ENCODE results near the gene MYL4.
"Not testable (repeated sequence)": the region's sequence is repeated elsewhere in the genome, so short reads cannot be mapped to it uniquely, and the experiment has no call there.

The MYL4 gene

DNA sequence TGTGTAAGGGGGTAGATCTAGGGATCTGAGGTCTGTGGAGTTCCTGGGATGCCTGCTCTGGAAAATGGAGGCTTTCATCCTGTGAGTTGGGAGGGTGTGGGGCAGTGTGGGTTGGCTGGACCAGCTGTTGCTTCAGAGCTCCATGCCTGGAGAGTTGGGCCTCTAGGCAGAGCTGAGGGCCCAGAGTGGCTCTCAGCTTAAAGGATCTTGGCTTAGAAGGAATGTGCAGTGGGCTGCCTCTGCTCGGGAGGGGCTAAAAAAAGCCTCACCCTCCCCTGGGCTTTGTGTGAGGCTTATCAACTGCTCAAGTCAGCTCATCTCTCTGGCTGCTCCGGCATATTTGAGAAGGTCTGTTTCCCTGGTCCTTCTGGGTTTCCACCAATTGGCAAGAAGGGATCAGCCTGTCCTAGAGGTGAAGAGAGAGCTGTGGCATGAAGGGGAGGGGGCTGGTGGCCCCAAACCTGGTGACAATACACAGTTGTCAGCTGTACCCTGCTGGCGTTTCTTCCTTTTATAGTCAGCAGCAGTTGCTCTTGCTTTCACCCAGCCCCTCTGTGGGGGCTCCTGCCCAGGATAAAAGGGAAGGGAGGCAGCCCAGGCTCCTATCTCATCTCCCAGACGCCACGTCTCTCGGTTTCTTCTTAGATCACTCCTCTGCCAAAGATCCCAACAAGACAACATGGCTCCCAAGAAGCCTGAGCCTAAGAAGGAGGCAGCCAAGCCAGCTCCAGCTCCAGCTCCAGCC, at the start of gene MYL4:
MYL4 (plus strand) TSS at position 605 of the 745 bp plus-strand sequence; CDS start at position 680, 75 bp downstream.
- TF ChIP-seq, protein P1, sequence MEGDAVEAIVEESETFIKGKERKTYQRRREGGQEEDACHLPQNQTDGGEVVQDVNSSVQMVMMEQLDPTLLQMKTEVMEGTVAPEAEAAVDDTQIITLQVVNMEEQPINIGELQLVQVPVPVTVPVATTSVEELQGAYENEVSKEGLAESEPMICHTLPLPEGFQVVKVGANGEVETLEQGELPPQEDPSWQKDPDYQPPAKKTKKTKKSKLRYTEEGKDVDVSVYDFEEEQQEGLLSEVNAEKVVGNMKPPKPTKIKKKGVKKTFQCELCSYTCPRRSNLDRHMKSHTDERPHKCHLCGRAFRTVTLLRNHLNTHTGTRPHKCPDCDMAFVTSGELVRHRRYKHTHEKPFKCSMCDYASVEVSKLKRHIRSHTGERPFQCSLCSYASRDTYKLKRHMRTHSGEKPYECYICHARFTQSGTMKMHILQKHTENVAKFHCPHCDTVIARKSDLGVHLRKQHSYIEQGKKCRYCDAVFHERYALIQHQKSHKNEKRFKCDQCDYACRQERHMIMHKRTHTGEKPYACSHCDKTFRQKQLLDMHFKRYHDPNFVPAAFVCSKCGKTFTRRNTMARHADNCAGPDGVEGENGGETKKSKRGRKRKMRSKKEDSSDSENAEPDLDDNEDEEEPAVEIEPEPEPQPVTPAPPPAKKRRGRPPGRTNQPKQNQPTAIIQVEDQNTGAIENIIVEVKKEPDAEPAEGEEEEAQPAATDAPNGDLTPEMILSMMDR (IDR thresholded peaks at IDR 0.05), result no peak
- DNase-seq (ENCODE audit: low spot score), result no peak
- H3K27ac ChIP-seq, result peak within 1 kb of the TSS in 1 of 2 donors; percentile 31
- H3K4me3 ChIP-seq, result no peak within 1 kb of the TSS

DNA sequence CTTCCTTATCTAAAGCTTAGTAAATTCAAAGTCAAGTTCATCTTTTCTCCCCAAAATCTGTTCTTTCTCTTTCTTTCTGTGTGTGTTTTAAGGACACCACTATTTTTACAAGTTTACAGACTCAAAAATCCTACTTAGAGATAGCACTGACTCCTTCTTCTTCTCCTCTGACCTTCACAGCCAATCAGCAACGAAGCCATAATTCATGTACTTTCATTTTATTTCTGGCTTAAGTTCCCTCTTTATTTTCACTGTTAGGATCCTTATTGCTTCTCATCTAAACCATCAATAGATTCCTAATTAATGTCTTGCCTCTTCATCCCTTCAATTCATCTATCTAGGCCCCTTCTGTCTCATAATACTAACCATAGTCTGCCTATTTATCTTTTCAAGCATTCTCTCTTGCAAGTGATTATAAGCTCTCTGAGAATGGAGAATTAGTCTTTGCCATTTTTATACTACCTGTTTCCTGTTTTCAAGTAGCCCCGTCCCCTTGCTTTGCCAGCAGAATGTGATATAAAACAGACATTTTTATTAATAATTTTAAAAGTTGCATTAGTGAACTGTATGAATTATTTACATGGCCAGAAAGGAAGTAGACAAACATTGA, 47.0 kb upstream of the MYL4 start:
- DNase-seq (ENCODE audit: low spot score), result no peak
- TF ChIP-seq, protein P1 (IDR thresholded peaks at IDR 0.05), result no peak
- no peak overlapping the region for H3K4me3 ChIP-seq
- H3K27ac ChIP-seq, result no peak overlapping the region

DNA sequence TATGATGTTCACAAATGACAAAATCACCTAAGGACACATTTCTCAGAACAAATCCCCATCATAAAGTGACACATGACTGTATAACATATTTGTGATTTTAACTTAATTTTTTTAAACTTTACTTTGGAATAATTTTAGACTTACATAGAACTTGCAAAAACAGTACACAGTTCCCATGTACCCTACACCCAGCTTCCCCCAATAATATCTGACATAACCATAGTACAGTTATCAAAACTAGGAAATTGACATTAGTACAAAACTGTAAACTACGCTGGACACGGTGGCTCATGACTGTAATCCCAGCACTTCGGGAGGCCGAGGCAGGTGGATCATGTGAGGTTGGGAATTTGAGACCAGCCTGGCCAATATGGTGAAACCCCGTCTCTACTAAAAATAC, 44.9 kb upstream of the MYL4 start:
- Histone ChIP-seq H3K4me3 (no peak overlapping the region), H3K27ac (no peak overlapping the region)
- DNase-seq (ENCODE audit: low spot score), result no peak
- TF ChIP-seq, protein P1 (IDR thresholded peaks at IDR 0.05), result no peak

DNA sequence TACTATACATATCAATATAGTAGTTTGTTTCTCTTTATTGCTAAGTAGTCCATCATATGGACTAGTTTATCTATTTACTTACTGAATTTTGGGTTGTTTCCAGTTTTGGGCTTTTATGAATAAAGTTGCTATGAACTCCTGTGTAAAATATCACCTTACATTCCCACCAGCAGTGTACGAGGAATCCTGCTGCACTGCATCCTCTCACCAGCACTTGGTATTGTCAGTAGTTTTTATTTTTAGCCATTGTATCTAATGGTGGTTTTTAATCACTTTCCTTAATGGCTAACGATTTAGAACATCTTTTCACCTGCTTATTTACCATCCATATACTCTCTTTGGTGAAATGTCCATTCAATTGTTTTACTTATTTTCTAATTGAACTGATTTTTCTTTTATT, 44.0 kb upstream of the MYL4 start:
- no peak for DNase-seq (ENCODE audit: low spot score)

DNA sequence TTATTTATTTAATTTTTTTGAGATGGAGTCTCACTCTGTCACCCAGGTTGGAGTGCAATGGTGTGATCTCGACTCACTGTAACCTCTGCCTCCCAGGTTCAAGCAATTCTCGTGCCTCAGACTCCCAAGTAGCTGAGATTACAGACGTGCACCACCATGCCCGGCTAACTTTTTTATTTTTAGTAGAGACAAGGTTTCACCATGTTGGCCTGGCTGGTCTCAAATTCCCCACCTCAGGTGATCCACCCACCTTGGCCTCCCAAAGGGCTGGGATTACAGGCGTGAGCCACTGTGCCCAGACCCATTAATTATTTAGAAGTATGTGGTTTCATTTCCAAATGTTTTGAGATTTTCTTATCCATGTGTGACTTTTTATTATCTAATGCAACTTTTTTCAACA, 42.3 kb upstream of the MYL4 start:
- H3K4me3 ChIP-seq; DNase-seq (ENCODE audit: low spot score); H3K27ac ChIP-seq: not testable (repeated sequence)

More for the DNA sequence above, 44.0 kb upstream of the MYL4 start:
- no peak overlapping the region for H3K27ac ChIP-seq
- TF ChIP-seq, protein P1 (IDR thresholded peaks at IDR 0.05), result no peak
- H3K4me3 ChIP-seq, result no peak overlapping the region

DNA sequence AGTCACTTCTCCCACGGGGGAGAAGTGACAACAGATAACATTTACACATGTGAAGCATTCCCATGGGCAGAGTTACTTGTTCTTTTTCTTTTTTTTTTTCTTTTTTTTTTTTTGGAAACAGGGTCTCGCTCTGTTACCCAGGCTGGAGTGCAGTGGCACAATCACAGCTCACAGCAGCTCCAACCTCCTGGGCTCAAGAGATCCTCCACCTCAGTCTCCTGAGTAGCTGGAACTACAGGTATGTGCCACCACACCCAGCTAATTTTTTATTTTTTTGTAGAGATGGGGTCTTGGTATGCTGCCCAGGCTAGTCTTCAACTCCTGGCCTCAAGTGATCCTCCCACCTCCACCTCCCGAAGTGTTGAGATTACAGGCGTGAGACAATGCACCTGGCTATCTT, 40.3 kb upstream of the MYL4 start:
- H3K4me3 ChIP-seq; DNase-seq (ENCODE audit: low spot score); H3K27ac ChIP-seq: not testable (repeated sequence)

DNA sequence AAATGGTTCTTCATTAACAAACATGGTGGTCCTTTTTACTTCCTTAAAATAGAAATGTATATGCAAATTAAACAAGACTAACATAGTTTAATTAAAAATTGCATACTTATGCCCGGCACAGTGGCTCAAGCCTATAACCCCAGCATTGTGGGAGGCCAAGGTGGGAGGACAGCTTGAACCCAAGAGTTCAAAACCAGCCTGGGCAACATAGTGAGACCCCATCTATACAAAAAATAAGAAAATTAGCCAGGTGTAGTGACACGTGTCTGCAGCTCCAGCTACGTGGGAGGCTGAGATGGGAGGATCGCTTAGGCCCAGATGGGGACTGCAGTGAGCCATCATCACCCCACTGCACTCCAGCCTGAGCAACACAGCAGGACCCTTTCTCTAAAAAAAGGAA, 38.4 kb upstream of the MYL4 start:
- Histone ChIP-seq H3K27ac (no peak overlapping the region), H3K4me3 (no peak overlapping the region)
- DNase-seq (ENCODE audit: low spot score), result no peak
- TF ChIP-seq, protein P1 (IDR thresholded peaks at IDR 0.05), result no peak

All from coronary artery (tissue), 2 donors.